ENCODE results near the gene CBX1.

The CBX1 gene

GRCh38 chr17:48101012-48101720, at the start of gene CBX1:
Gene CBX1, minus strand, starts transcription at chr17:48101478. Its CDS starts 24,474 bp downstream, at chr17:48077004.
- peak; percentile 36 to 97 (median 93) for DNase-seq

GRCh38 chr17:48150597-48151001, 49.3 kb upstream of the CBX1 start:
- no peak for DNase-seq

- no peak for DNase-seq
Measured at GRCh38 chr17:48149787-48150463, 48.6 kb upstream of the CBX1 start.

GRCh38 chr17:48148854-48149786, 47.8 kb upstream of the CBX1 start:
- DNase-seq = no peak

GRCh38 chr17:48148029-48148770, 46.9 kb upstream of the CBX1 start:
- no peak for DNase-seq

- no peak for DNase-seq
Measured at GRCh38 chr17:48144976-48145798, 43.9 kb upstream of the CBX1 start.

GRCh38 chr17:48144231-48144630, 43.0 kb upstream of the CBX1 start:
- DNase-seq = no peak

GRCh38 chr17:48143629-48144028, 42.4 kb upstream of the CBX1 start:
- no peak for DNase-seq

GRCh38 chr17:48139944-48140343, 38.7 kb upstream of the CBX1 start:
- no peak for DNase-seq

- no peak for DNase-seq
Measured at GRCh38 chr17:48137656-48138055, 36.4 kb upstream of the CBX1 start.

- DNase-seq = no peak
Measured at GRCh38 chr17:48134912-48135480, 33.7 kb upstream of the CBX1 start.

- DNase-seq = no peak
Measured at GRCh38 chr17:48132385-48132784, 31.1 kb upstream of the CBX1 start.

GRCh38 chr17:48131216-48131824, 30.0 kb upstream of the CBX1 start:
- DNase-seq = peak in 26 of 58 donors; percentile 5 to 69 (median 31)

- DNase-seq = no peak
Measured at GRCh38 chr17:48129981-48130380, 28.7 kb upstream of the CBX1 start.

GRCh38 chr17:48128400-48128799, 27.1 kb upstream of the CBX1 start:
- no peak for DNase-seq

- DNase-seq = peak in 6 of 58 donors; percentile 9 to 58 (median 26)
Measured at GRCh38 chr17:48127371-48128051, 26.2 kb upstream of the CBX1 start.

- DNase-seq = no peak
Measured at GRCh38 chr17:48126532-48126850, 25.2 kb upstream of the CBX1 start.

- peak in 1 of 58 donors; percentile 29 for DNase-seq
Measured at GRCh38 chr17:48125829-48126531, 24.7 kb upstream of the CBX1 start.

All from anterior cingulate cortex (tissue), 58 donors.